Mesodermal cell (in vitro differentiated cells): Measurements from ENCODE around the gene MRPL20.
A peak's percentile ranks its signal among the peaks of the same experiment; 100 is the strongest.

Source experiments
- H3K27ac ChIP-seq: 2 replicates; pipeline ENCODE4 v1.7.0; 2013; ENCODE audit warnings: mild to moderate bottlenecking, low read depth, low read length, moderate library complexity; ENCODE audit not compliant: severe bottlenecking
- H3K36me3 ChIP-seq: 2 replicates; pipeline ENCODE4 v1.7.1; 2013; ENCODE audit warnings: mild to moderate bottlenecking, low read length, moderate library complexity; ENCODE audit not compliant: control insufficient read depth, insufficient read depth
- H3K4me1 ChIP-seq: one replicate; pipeline ENCODE4 v1.7.1; 2013; ENCODE audit warnings: mild to moderate bottlenecking, low read length; ENCODE audit not compliant: insufficient read depth, control insufficient read depth, poor library complexity, severe bottlenecking
- H3K4me3 ChIP-seq: 2 replicates; pipeline ENCODE4 v1.7.0; 2013; ENCODE audit warnings: low read length, control low read depth, mild to moderate bottlenecking; ENCODE audit not compliant: insufficient read depth, poor library complexity, severe bottlenecking; ENCODE audit errors: extremely low read depth
- H3K9me3 ChIP-seq: 2 replicates; pipeline ENCODE4 v1.7.1; 2013; ENCODE audit warnings: mild to moderate bottlenecking, low read length, moderate library complexity; ENCODE audit not compliant: control insufficient read depth
- WGBS, 2 experiments: methylation state at CpG; one replicate each; pipeline ENCODE4 v1.1.5; 2013; ENCODE audit warnings: missing lambda C conversion rate in 2 of 2; ENCODE audit not compliant: insufficient coverage in 2 of 2; 5-methylcytosine and 5-hydroxymethylcytosine counted together

Gene MRPL20

DNA sequence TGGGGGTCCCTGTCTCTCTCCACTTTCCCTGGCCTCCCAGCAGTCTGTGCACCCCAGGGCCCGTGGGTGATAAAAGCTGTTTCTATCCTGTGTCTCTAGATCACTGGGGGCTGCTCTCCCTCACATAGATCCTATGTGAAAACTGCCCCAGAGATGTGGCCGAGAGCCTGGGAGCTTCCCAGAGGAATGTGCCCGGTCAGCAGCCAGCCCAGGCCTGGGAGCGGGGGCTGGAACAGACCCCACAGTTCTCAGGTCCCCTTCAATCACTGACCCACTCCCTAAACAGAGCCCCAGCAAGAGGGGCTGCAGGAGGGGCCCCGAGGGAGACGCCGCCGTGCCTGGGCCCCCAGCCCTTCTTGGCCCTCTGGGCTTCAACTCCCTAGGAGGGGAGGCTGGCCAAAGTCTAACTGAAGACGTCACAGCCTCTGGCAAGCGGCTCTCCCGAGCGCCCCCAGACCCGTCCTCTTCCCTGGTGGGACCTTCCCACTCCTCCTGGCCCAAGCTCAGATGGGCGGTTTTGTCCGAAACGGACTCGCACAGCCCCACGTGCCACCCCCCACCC lies 49.1 kb downstream of the MRPL20 start:
- no peaks in the 10 kb centered on the region for H3K9me3 ChIP-seq
- H3K4me1 ChIP-seq = peaks cover 46% of the 10 kb centered on the region
- peak overlapping the region; percentile 97 for H3K27ac ChIP-seq
- peak overlapping the region; percentile 88 for H3K4me3 ChIP-seq
- 8 to 13% methylated on average over 14 to 16 of the region's 18 CpGs for WGBS, 2 experiments
- H3K36me3 ChIP-seq = peaks cover 15% of the 10 kb centered on the region

GRCh38 chr1:1356796-1357401 lies 50.2 kb downstream of the MRPL20 start:
- WGBS, 2 experiments = 75 to 80% methylated on average over 23 to 25 of the region's 26 CpGs
- Histone ChIP-seq H3K27ac (no peak overlapping the region), H3K4me1 (peaks cover 49% of the 10 kb centered on the region), H3K4me3 (peak overlapping the region; percentile 88), H3K36me3 (peaks cover 20% of the 10 kb centered on the region), H3K9me3 (no peaks in the 10 kb centered on the region)

GRCh38 chr1:1356166-1356795 lies 50.8 kb downstream of the MRPL20 start:
- peak overlapping the region; percentile 88 for H3K4me3 ChIP-seq
- peaks cover 49% of the 10 kb centered on the region for H3K4me1 ChIP-seq
- peak overlapping the region; percentile 5 for H3K27ac ChIP-seq
- 93% methylated on average over 4 of the region's 8 CpGs; no CpG with 5 or more reads in 1 of the 2 experiments for WGBS, 2 experiments
- no peaks in the 10 kb centered on the region for H3K9me3 ChIP-seq
- peaks cover 20% of the 10 kb centered on the region for H3K36me3 ChIP-seq

- WGBS, 2 experiments = 97 to 98% methylated on average over 23 to 37 of the region's 52 CpGs
- peaks cover 41% of the 10 kb centered on the region for H3K4me1 ChIP-seq
- H3K9me3 ChIP-seq = no peaks in the 10 kb centered on the region
- peaks cover 20% of the 10 kb centered on the region for H3K36me3 ChIP-seq
- no peak overlapping the region for H3K4me3 ChIP-seq
- no peak overlapping the region for H3K27ac ChIP-seq
Observed at GRCh38 chr1:1355416-1355815, 51.7 kb downstream of the MRPL20 start.

DNA sequence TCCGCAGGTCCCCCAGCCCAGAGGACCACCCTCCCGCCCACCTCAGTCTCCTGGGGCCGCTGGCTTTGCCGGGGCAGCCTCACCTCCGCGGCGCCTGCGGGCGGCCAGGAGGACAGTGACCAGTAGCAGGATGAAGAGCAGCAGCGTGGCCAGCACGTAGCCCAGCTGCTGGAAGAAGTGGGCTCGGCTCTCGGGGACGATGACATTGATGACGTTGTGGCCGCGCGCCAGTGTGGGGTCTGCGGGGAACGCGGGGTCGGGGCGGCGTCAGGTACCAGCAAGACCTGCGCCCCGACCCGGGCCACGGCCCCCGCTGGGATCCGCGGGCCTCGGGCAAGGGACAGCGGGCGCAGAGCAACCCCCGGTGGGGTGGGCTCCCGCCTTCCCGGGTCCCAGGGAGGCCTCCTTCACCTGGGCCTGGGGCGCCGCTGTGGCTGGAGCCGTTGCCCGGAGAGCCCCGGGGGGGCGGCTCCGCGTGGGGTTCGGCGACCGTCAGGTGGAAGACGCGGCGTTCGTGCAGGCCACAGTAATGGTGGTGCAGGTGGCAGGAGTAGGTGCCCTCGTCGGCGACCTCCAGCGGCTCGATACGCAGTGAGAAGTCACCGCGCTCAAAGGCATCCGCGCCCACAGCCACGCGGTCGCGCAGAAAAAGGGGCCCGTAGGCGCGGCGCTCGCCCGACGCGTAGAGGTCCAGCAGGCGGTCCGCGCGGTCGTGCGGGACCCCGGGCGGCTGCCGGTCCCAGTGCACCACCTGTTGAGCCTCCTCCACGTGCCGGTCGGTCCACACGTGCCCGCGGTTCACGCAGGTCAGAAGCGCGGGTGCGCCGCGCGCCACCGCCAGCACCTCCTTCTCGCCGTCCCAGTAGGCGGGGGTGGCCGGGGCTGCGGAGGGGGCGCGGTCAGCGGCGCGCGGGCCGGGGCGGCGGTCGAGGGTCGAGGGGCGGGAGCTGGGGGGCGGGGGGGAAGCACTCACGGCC lies 52.5 kb downstream of the MRPL20 start:
- peaks cover 20% of the 10 kb centered on the region for H3K36me3 ChIP-seq
- H3K27ac ChIP-seq = no peak overlapping the region
- WGBS, 2 experiments = 97% methylated on average over 99 to 109 of the region's 116 CpGs
- H3K4me3 ChIP-seq = no peak overlapping the region
- H3K4me1 ChIP-seq = peaks cover 33% of the 10 kb centered on the region
- no peaks in the 10 kb centered on the region for H3K9me3 ChIP-seq

DNA sequence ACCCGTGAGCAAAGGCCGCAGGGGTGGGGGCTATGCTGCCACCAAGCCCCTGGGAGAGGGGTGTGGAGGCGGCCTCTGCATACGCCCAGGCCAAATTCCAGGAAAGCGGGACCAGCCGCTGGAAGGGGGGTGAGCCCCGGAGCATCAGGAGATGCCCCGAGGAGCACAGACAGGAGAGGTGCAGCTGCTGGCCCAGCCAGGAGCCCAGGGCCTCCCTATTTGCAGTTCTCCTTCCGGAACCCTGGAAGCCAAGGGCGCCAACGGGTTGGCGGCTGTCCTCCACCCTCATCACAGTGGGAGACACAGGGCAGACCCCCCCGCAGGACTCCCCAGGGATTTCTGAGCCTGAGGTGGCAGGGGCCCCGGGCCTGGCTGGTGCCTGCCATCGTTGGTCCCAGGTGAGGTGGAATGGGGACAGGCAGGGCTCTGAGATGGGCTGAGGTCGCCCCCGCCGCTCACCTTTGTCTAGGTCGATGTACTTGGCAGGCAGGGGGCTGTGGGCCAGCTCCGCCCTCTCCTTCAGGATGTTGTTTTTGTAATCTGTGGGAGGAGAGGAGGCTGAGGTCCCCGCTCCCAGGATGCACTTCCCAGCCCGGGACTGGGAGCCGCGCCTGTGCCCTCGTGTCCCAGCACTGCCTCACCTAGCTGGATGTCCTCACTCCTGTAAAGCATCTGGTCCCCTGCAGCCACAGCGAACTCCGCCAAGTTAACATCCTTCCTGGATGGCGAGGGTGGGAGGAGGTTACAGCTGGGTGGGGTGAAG lies 53.5 kb downstream of the MRPL20 start:
- Histone ChIP-seq H3K4me3 (no peak overlapping the region), H3K36me3 (peaks cover 20% of the 10 kb centered on the region), H3K27ac (peak overlapping the region; percentile 29), H3K4me1 (peaks cover 25% of the 10 kb centered on the region), H3K9me3 (no peaks in the 10 kb centered on the region)
- 76 to 82% methylated on average over 25 of the region's 28 CpGs for WGBS, 2 experiments

DNA sequence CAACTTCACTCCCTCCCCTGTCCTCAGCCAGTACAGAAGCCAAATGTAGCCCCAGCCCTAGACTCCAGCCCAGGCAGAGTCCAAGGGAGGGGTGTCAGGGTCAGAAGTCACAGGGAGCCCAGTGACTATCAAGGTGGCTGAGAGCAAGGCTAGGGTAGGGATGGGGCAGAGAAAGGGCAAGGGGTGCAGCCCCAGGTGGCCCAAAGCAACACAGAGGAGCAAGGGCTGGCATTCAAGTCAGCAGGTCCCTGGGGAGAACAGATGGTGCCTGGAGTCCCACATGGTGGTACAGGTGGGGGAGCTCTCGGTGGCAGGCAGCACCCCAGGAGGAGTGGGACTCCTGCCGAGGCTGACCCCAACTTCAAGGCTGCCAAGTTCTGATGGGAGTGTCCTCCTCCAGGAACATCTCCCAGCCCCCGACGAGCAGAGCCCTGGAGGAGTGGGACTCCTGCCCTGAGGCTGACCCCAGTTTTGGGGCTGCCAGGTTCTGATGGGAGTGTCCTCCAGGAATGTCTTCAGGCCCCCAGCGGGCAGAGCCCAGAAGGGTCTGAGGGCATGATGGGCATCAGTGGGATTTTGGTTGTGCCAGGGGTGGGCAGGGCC lies 54.2 kb downstream of the MRPL20 start:
- no peaks in the 10 kb centered on the region for H3K9me3 ChIP-seq
- WGBS, 2 experiments = 63 to 100% methylated on average over 1 to 3 of the region's 5 CpGs
- peak overlapping the region; percentile 29 for H3K27ac ChIP-seq
- peaks cover 26% of the 10 kb centered on the region for H3K4me1 ChIP-seq
- H3K4me3 ChIP-seq = no peak overlapping the region
- peaks cover 20% of the 10 kb centered on the region for H3K36me3 ChIP-seq
